HepG2 (cell line): ENCODE data around the gene MLANA. TPM values are rescaled to one million over a fixed set of nuclear protein-coding genes. Genes with fewer than 3 reads are reported as not detected.

Source experiments
- CEBPZ ChIP-seq: IDR thresholded peaks from 2 replicates; pipeline ENCODE4 v1.6.1; 2012; ENCODE audit warnings: low read length, improper control_type of control experiment
- DZIP1 ChIP-seq: sonication (generic); formaldehyde crosslinking; IDR thresholded peaks from 2 replicates; pipeline ENCODE4 v1.5.0; 2020; ENCODE audit warnings: mild to moderate bottlenecking, missing genetic modification reagents
- GPBP1L1 ChIP-seq: sonication (generic); formaldehyde crosslinking; IDR thresholded peaks from 2 replicates; pipeline ENCODE4 v1.5.0; 2020; ENCODE audit warnings: mild to moderate bottlenecking, missing genetic modification reagents
- LBX2 ChIP-seq: sonication (generic); formaldehyde crosslinking; IDR thresholded peaks from 2 replicates; pipeline ENCODE4 v1.5.0; 2020; ENCODE audit warnings: missing genetic modification reagents, mild to moderate bottlenecking, borderline replicate concordance
- MAZ ChIP-seq, 2 experiments: sonication (generic) in 1 of 2; formaldehyde crosslinking in 1 of 2; IDR thresholded peaks; 2 replicates each; pipeline versions ENCODE4 v1.5.0 to v1.6.1; 2012 to 2020; ENCODE audit warnings: low read depth in 2 of 2, mild to moderate bottlenecking in 2 of 2, borderline replicate concordance in 1 of 2, improper control_type of control experiment in 1 of 2, low read length in 1 of 2, missing genetic modification reagents in 1 of 2, moderate library complexity in 1 of 2
- NFE2L2 ChIP-seq: fragments of 150-350 bp; IDR thresholded peaks from 2 replicates; pipeline ENCODE4 v1.6.1; 2014; ENCODE audit warnings: low read length
- REPIN1 ChIP-seq: sonication (generic); formaldehyde crosslinking; IDR thresholded peaks from 2 replicates; pipeline ENCODE4 v1.8.0; 2022; ENCODE audit warnings: missing genetic modification reagents, low read depth, mild to moderate bottlenecking, borderline replicate concordance
- XBP1 ChIP-seq: sonication (generic); formaldehyde crosslinking; IDR thresholded peaks from 2 replicates; pipeline ENCODE4 v1.5.0; 2020; ENCODE audit warnings: missing genetic modification reagents
- ZC3H13 ChIP-seq: sonication (generic); formaldehyde crosslinking; IDR thresholded peaks from 2 replicates; pipeline ENCODE4 v1.8.1; 2023; ENCODE audit warnings: mild to moderate bottlenecking, missing genetic modification reagents, moderate library complexity
- ZFY ChIP-seq: sonication (generic); formaldehyde crosslinking; IDR thresholded peaks from 2 replicates; pipeline ENCODE4 v1.4.0; 2020; ENCODE audit warnings: missing genetic modification reagents
- ZNF382 ChIP-seq: sonication (generic); formaldehyde crosslinking; IDR thresholded peaks from 2 replicates; pipeline ENCODE4 v1.5.0; 2020; ENCODE audit warnings: missing genetic modification reagents, mild to moderate bottlenecking, borderline replicate concordance
- ZNF558 ChIP-seq: sonication (generic); formaldehyde crosslinking; IDR thresholded peaks from 2 replicates; pipeline ENCODE4 v1.9.0; 2022; ENCODE audit warnings: mild to moderate bottlenecking, missing genetic modification reagents, borderline replicate concordance
- ZNF749 ChIP-seq: sonication (generic); formaldehyde crosslinking; IDR thresholded peaks from 2 replicates; pipeline ENCODE4 v1.8.0; 2022; ENCODE audit warnings: mild to moderate bottlenecking, missing genetic modification reagents, moderate library complexity, borderline replicate concordance
- ZNF788 ChIP-seq: sonication (generic); formaldehyde crosslinking; IDR thresholded peaks from 2 replicates; pipeline ENCODE4 v1.5.0; 2020; ENCODE audit warnings: mild to moderate bottlenecking, missing genetic modification reagents, borderline replicate concordance
- polyA plus RNA-seq, 8 experiments: library from polyadenylated mRNA; depleted of rRNA in 3 of 8; stranded (reverse) in 7 of 8; unstranded in 1 of 8; fragments of >200 nt; fragmentation: Illumina TruSeq in 4 of 8; extraction: Trizol in 4 of 8; gene quantifications; 2 replicates each; pipeline versions ENCODE4 v1.2.1 to v1.2.3, GENCODE V29; 2011 to 2016; ENCODE audit warnings: low read depth in 4 of 8, missing spikeins in 1 of 8, mixed read lengths in 1 of 8; ENCODE audit not compliant: insufficient read depth in 1 of 8
- total RNA-seq, 5 experiments: library from RNA; depleted of rRNA; stranded (reverse); fragments of >200 nt; fragmentation: Illumina TruSeq; extraction: Trizol; gene quantifications; 2 replicates each; pipeline ENCODE4 v1.2.3, GENCODE V29; 2016; ENCODE audit warnings: low read depth in 1 of 5

The MLANA gene
- total and polyA plus RNA-seq, 2 of the 13 experiments (the other 11 are each of a cell fraction or from before 2014, with no cell fraction given) = 0.11 to 0.18 TPM

- TF ChIP-seq GPBP1L1 (CRISPR knock-in tag) (no peak), ZNF749 (CRISPR knock-in tag) (no peak), ZC3H13 (no peak), ZNF788 (peak; percentile 18; the same call in 1 of the 2 replicates), DZIP1 (0 out of 2 replicates have a peak, but pooled peaks have one; percentile 62), NFE2L2 (no peak), ZNF558 (CRISPR knock-in tag) (no peak), LBX2 (CRISPR knock-in tag) (no peak), ZFY (CRISPR knock-in tag) (no peak), XBP1 (no peak), ZNF382 (no peak), CEBPZ (no peak), REPIN1 (CRISPR knock-in tag) (peak; percentile 66), MAZ (IDR thresholded peaks at IDR 0.05; ENCODE audit: borderline replicate concordance, low read depth, low read length) (no peak), MAZ (CRISPR knock-in tag; IDR thresholded peaks at IDR 0.05; ENCODE audit: low read depth) (no peak)
These were observed 4.4 kb upstream of the MLANA start (continued) for GRCh38 chr9:5886114-5886939.
